PC-3 (cell line): ENCODE results near the gene CCDC32. TPM values are rescaled to one million over a fixed set of nuclear protein-coding genes. Genes with fewer than 3 reads are reported as not detected.

Experiments
- ATAC-seq: fragments of 200-7000 bp; cut with Tn5 transposase; 2 replicates; pipeline ENCODE4 v1.9.1; 2020; ENCODE audit warnings: mild to moderate bottlenecking, moderate library complexity
- BruUV-seq: library from RNA; stranded (reverse); fragments of 400-500 nt; replicated peaks from 2 replicates; lab custom pipeline; 2021; lab: Mats Ljungman, UMichigan
- CTCF ChIA-PET: fragments of 300-600 bp; sonication (Branson Sonifier 250); formaldehyde crosslinking; loops from one replicate; lab custom pipeline; 2022; ENCODE audit warnings: antibody characterized with exemption; lab: Charles Lee
- POLR2A ChIA-PET: fragments of 300-600 bp; sonication (Branson Sonifier 250); formaldehyde crosslinking; loops from one replicate; lab custom pipeline; 2022; ENCODE audit warnings: antibody characterized with exemption; ENCODE audit not compliant: unreplicated experiment; lab: Charles Lee
- DNase-seq: peaks from one replicate; pipeline ENCODE4 v3.0.0-alpha.2; 2015
- H2AFZ ChIP-seq: fragments of 300-600 bp; sonication (generic); 2 replicates; pipeline ENCODE4 v1.6.0; 2016; ENCODE audit warnings: antibody characterized with exemption, low read length
- H3F3A ChIP-seq: fragments of 300-600 bp; sonication (generic); one replicate; pipeline ENCODE4 v1.6.0; 2017; ENCODE audit warnings: antibody characterized with exemption, low read length, control low read depth, mild to moderate bottlenecking; ENCODE audit not compliant: unreplicated experiment
- H3K27ac ChIP-seq: fragments of 300-600 bp; sonication (generic); 2 replicates; pipeline ENCODE4 v1.5.1; 2016; ENCODE audit warnings: mild to moderate bottlenecking, low read length
- H3K27me3 ChIP-seq: fragments of 300-600 bp; sonication (generic); 2 replicates; pipeline ENCODE4 v1.6.1; 2016; ENCODE audit warnings: low read length, mixed read lengths
- H3K36me3 ChIP-seq: fragments of 300-600 bp; sonication (generic); 2 replicates; pipeline ENCODE4 v1.6.1; 2016; ENCODE audit warnings: low read depth, mixed run types, low read length, mixed read lengths
- H3K4me1 ChIP-seq: fragments of 300-600 bp; sonication (generic); 2 replicates; pipeline ENCODE4 v1.5.1; 2016; ENCODE audit warnings: low read length; ENCODE audit not compliant: insufficient read depth
- H3K4me2 ChIP-seq: fragments of 300-600 bp; sonication (generic); 2 replicates; pipeline ENCODE4 v1.6.0; 2016; ENCODE audit warnings: low read length
- H3K4me3 ChIP-seq: fragments of 300-600 bp; sonication (generic); 2 replicates; pipeline ENCODE4 v1.5.1; 2016; ENCODE audit warnings: mild to moderate bottlenecking, low read length, mixed read lengths
- H3K79me2 ChIP-seq: fragments of 300-600 bp; sonication (generic); 2 replicates; pipeline ENCODE4 v1.6.1; 2017; ENCODE audit warnings: low read length, mixed read lengths
- H3K9ac ChIP-seq: fragments of 300-600 bp; sonication (generic); 2 replicates; pipeline ENCODE4 v1.6.0; 2016; ENCODE audit warnings: mild to moderate bottlenecking, low read length
- H3K9me2 ChIP-seq: fragments of 300-600 bp; sonication (generic); replicated peaks from 2 replicates; pipeline ENCODE4 v1.6.1; 2016; ENCODE audit warnings: mixed run types, low read length, mixed read lengths
- H3K9me3 ChIP-seq: fragments of 300-600 bp; sonication (generic); 2 replicates; pipeline ENCODE4 v1.6.1; 2016; ENCODE audit warnings: low read length, mixed read lengths
- H4K20me1 ChIP-seq: fragments of 300-600 bp; sonication (generic); 2 replicates; pipeline ENCODE4 v1.6.1; 2016; ENCODE audit warnings: low read length, mixed read lengths
- CTCF ChIP-seq: fragments of 300-600 bp; sonication (generic); conservative IDR thresholded peaks from 2 replicates; pipeline ENCODE4 v1.5.1; 2017; ENCODE audit warnings: antibody characterized with exemption, low read depth, mild to moderate bottlenecking, low read length
- EZH2 ChIP-seq: fragments of 300-600 bp; sonication (generic); IDR thresholded peaks from one replicate; pipeline ENCODE4 v1.6.1; 2017; ENCODE audit warnings: antibody characterized with exemption, mild to moderate bottlenecking, low read length; ENCODE audit not compliant: unreplicated experiment
- EZH2phosphoT487 ChIP-seq: fragments of 300-600 bp; sonication (generic); IDR thresholded peaks from 2 replicates; pipeline ENCODE4 v1.6.1; 2018; ENCODE audit warnings: mild to moderate bottlenecking, antibody characterized with exemption, low read length, borderline replicate concordance
- intact Hi-C: fragments of 100-400 bp; cut with micrococcal nuclease; formaldehyde crosslinking; loops from 2 replicates; pipeline ENCODE4 v1.9.0; 2023
- total RNA-seq: library from RNA; depleted of rRNA; stranded (reverse); fragments of >200 nt; gene quantifications from 2 replicates; pipeline ENCODE4 v1.2.3, GENCODE V29; 2014

Gene CCDC32
- total RNA-seq, 1 experiment from 2014 or later: 16.1 TPM

DNA sequence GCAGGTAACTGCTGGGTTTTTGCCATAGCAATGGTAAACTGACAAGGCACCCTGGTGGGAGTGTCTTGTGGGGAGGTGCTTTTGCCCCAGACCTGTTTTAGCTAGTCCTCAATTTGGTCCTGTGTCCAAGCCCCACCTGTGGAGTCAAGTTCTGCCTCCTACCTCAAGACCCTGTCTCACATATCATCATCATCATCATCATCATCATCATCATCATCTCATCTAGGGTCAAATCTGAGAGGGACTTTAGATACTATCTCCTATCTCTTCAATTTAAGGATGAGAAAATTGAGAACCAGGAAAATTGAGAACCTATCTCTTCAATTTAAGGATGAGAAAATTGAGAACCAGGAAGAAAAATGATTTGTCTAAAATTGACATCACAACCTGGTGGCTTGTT, 39.1 kb upstream of the CCDC32 start:
- no peaks in the 10 kb centered on the region for H3F3A ChIP-seq
- no peak overlapping the region for H3K4me3 ChIP-seq
- H3K9ac ChIP-seq: no peak overlapping the region
- no peaks in the 10 kb centered on the region for H3K4me1 ChIP-seq
- no TSS peak for BruUV-seq
- H3K4me2 ChIP-seq: no peak overlapping the region
- no peak overlapping the region for H2AFZ ChIP-seq
- no peaks in the 10 kb centered on the region for H3K27me3 ChIP-seq
- H3K9me2 ChIP-seq: no peaks in the 10 kb centered on the region
- ATAC-seq (no peak), DNase-seq (no peak)
- H3K27ac ChIP-seq: no peak overlapping the region
- peaks cover 40% of the 10 kb centered on the region for H3K79me2 ChIP-seq
- H3K9me3 ChIP-seq: no peaks in the 10 kb centered on the region
- peaks cover 26% of the 10 kb centered on the region for H3K36me3 ChIP-seq
- CTCF ChIA-PET: no interaction called here
- intact Hi-C loops: no loop called here
- no peak for TF ChIP-seq CTCF
- no peak for TF ChIP-seq EZH2
- no peak for TF ChIP-seq EZH2phosphoT487
- POLR2A ChIA-PET: no interaction called here
- H4K20me1 ChIP-seq: no peaks in the 10 kb centered on the region

DNA sequence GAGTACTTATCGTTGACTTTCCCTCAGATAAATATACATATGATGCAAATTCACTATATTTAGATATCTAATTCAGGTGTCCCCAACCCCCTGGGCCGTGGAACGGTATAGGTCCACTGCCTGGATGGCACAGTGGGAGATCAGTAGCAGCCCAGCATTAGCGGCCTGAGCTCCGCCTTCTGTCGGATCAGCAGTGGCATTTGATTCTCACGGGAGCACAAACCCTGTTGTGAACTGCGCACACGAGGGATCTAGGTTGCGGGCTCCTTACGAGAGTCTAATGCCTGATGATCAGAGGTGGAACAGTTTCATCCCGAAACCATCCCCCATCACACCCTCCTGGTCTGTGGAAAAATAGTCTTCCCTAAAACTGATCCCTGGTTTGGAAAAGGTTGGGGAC, 36.1 kb upstream of the CCDC32 start:
- H3K27me3 ChIP-seq: no peaks in the 10 kb centered on the region
- TF ChIP-seq EZH2: no peak
- no peak for TF ChIP-seq CTCF
- TF ChIP-seq EZH2phosphoT487: no peak
- peaks cover 7% of the 10 kb centered on the region; the same call in 1 of the 2 replicates for H3K36me3 ChIP-seq
- no TSS peak for BruUV-seq
- DNase-seq (no peak), ATAC-seq (no peak)
- H3K4me1 ChIP-seq: peaks cover 9% of the 10 kb centered on the region; the same call in 1 of the 2 replicates
- no peak overlapping the region for H3K4me3 ChIP-seq
- ChIA-PET POLR2A (no interaction called here), CTCF (no interaction called here)
- H2AFZ ChIP-seq: no peak overlapping the region
- H3K9me2 ChIP-seq: no peaks in the 10 kb centered on the region
- peaks cover 70% of the 10 kb centered on the region for H3K79me2 ChIP-seq
- H3K9ac ChIP-seq: no peak overlapping the region
- intact Hi-C loops: no loop called here
- no peaks in the 10 kb centered on the region for H3F3A ChIP-seq
- no peak overlapping the region for H3K27ac ChIP-seq
- H3K4me2 ChIP-seq: no peak overlapping the region
- no peaks in the 10 kb centered on the region for H3K9me3 ChIP-seq
- H4K20me1 ChIP-seq: no peaks in the 10 kb centered on the region

- no TSS peak for BruUV-seq
- POLR2A ChIA-PET: interaction anchor here (1.2 kb wide), 1 partner anchor 9 kb away, joined by 36 read pairs; no protein-coding TSS in a partner anchor
- peaks cover 80% of the 10 kb centered on the region for H3K79me2 ChIP-seq
These were observed 33.8 kb upstream of the CCDC32 start for GRCh38 chr15:40598672-40599071.

More at GRCh38 chr15:40598672-40599071, 33.8 kb upstream of the CCDC32 start:
- no peaks in the 10 kb centered on the region for H3K27me3 ChIP-seq
- no peak overlapping the region for H3K27ac ChIP-seq
- peaks cover 4% of the 10 kb centered on the region; the same call in 1 of the 2 replicates for H3K36me3 ChIP-seq
- H2AFZ ChIP-seq: no peak overlapping the region
- H3F3A ChIP-seq: no peaks in the 10 kb centered on the region
- ATAC-seq (no peak), DNase-seq (no peak)
- H3K9me2 ChIP-seq: no peaks in the 10 kb centered on the region
- H3K9me3 ChIP-seq: no peaks in the 10 kb centered on the region
- H3K4me1 ChIP-seq: peaks cover 9% of the 10 kb centered on the region; the same call in 1 of the 2 replicates
- no peaks in the 10 kb centered on the region for H4K20me1 ChIP-seq
- CTCF ChIA-PET: interaction anchor here (0.6 to 0.7 kb wide), 2 partner anchors 31 to 424 kb away, joined by 3 read pairs; no protein-coding TSS in a partner anchor
- H3K9ac ChIP-seq: no peak overlapping the region
- intact Hi-C loops: loop anchor here (10.0 kb wide), 1 partner anchor 296 kb away; the partner anchor contains the start of gene VPS18
- H3K4me2 ChIP-seq: no peak overlapping the region
- no peak overlapping the region for H3K4me3 ChIP-seq
- TF ChIP-seq CTCF: no peak
- no peak for TF ChIP-seq EZH2
- no peak for TF ChIP-seq EZH2phosphoT487
